Caco-2 (cell line): ENCODE results near the gene SLC19A1. TPM values are rescaled to one million over a fixed set of nuclear protein-coding genes. Genes with fewer than 3 reads are reported as not detected.

Source experiments
- Bru-seq: library from RNA; stranded (reverse); fragments of 400-500 nt; gene quantifications from one replicate; lab custom pipeline; 2021; lab: Mats Ljungman, UMichigan
- BruChase-seq, 2 experiments: library from RNA; stranded (reverse); fragments of 400-500 nt; gene quantifications; one replicate each; lab custom pipeline; 2021; lab: Mats Ljungman, UMichigan
- BruUV-seq: library from RNA; stranded (reverse); fragments of 400-500 nt; replicated peaks from 2 replicates; lab custom pipeline; 2021; lab: Mats Ljungman, UMichigan
- CTCF ChIA-PET: fragments of 300-600 bp; sonication (Branson Sonifier 250); formaldehyde crosslinking; loops from one replicate; lab custom pipeline; 2022; ENCODE audit warnings: antibody characterized with exemption; lab: Charles Lee
- POLR2A ChIA-PET: fragments of 300-600 bp; sonication (Branson Sonifier 250); formaldehyde crosslinking; loops from one replicate; lab custom pipeline; 2022; ENCODE audit warnings: antibody characterized with exemption; lab: Charles Lee
- DNase-seq, 2 experiments: peaks; one replicate each; pipeline versions ENCODE4 v3.0.0 to v3.0.0-alpha.2; 2020 to 2022
- H3K27me3 ChIP-seq: replicated peaks from 2 replicates; pipeline ENCODE4 v1.6.0; 2011; ENCODE audit warnings: low read length; ENCODE audit not compliant: control insufficient read depth, insufficient read depth
- H3K36me3 ChIP-seq: 2 replicates; pipeline ENCODE4 v1.5.1; 2011; ENCODE audit warnings: low read length; ENCODE audit not compliant: control insufficient read depth, insufficient read depth
- H3K4me1 ChIP-seq: fragments of 250-450 bp; sonication (Bioruptor Pico); 2 replicates; pipeline ENCODE4 v1.5.1; 2020; ENCODE audit warnings: mild to moderate bottlenecking
- H3K4me3 ChIP-seq: 2 replicates; pipeline ENCODE4 v1.5.1; 2011; ENCODE audit warnings: low read depth, mild to moderate bottlenecking, control low read depth, low read length
- H3K9me3 ChIP-seq: fragments of 250-450 bp; sonication (Bioruptor Pico); 2 replicates; pipeline ENCODE4 v1.5.1; 2020; ENCODE audit warnings: mild to moderate bottlenecking, moderate library complexity
- H3K27ac Mint-ChIP-seq: one replicate; pipeline ENCODE4 v1.8.0; 2022; ENCODE audit warnings: mixed read lengths; ENCODE audit not compliant: unreplicated experiment
- H3K27me3 Mint-ChIP-seq: one replicate; pipeline ENCODE4 v1.8.0; 2022; ENCODE audit warnings: mixed read lengths; ENCODE audit not compliant: insufficient read depth, unreplicated experiment
- H3K36me3 Mint-ChIP-seq: one replicate; pipeline ENCODE4 v1.8.0; 2022; ENCODE audit warnings: mild to moderate bottlenecking, mixed read lengths; ENCODE audit not compliant: insufficient read depth, unreplicated experiment
- H3K4me1 Mint-ChIP-seq: one replicate; pipeline ENCODE4 v1.8.0; 2022; ENCODE audit warnings: low read depth, mixed read lengths; ENCODE audit not compliant: unreplicated experiment
- H3K4me3 Mint-ChIP-seq: one replicate; pipeline ENCODE4 v1.8.0; 2022; ENCODE audit warnings: mild to moderate bottlenecking, moderate library complexity, mixed read lengths; ENCODE audit not compliant: unreplicated experiment
- H3K9me3 Mint-ChIP-seq: one replicate; pipeline ENCODE4 v1.8.0; 2022; ENCODE audit warnings: mixed read lengths; ENCODE audit not compliant: unreplicated experiment
- CTCF ChIP-seq, 2 experiments: fragments of 200-600 bp in 1 of 2; IDR thresholded peaks; 1 replicate in 1 of 2; 2 replicates in 1 of 2; pipeline versions ENCODE4 v1.5.1 to v1.8.0; 2011 to 2022; ENCODE audit warnings: antibody characterized with exemption in 1 of 2, control low read depth in 1 of 2, inconsistent platforms in 1 of 2, low read depth in 1 of 2, low read length in 1 of 2, mild to moderate bottlenecking in 1 of 2, moderate library complexity in 1 of 2; ENCODE audit not compliant: insufficient read depth in 1 of 2, severe bottlenecking in 1 of 2, unreplicated experiment in 1 of 2
- intact Hi-C: fragments of 100-400 bp; cut with micrococcal nuclease; formaldehyde crosslinking; loops from one replicate; pipeline ENCODE4 v1.10.0; 2022; ENCODE audit not compliant: unreplicated experiment
- long read RNA-seq: library from polyadenylated mRNA; stranded (forward); transcript quantifications from one replicate; pipeline ENCODE4 v2.0.0, GENCODE V29; 2022
- total RNA-seq: library from RNA; stranded (reverse); gene quantifications from 2 replicates; pipeline ENCODE4 v1.2.3, GENCODE V29; 2022

SLC19A1 gene
- total RNA-seq (45.4 and 47.3 TPM in 2 replicates), Bru-seq, nascent RNA (percentile 52 among the genes with signal in this experiment), BruChase-seq, experiment 1, labeled RNA remaining after a 2-hour chase (percentile 66 among the genes with signal in this experiment), BruChase-seq, experiment 2, labeled RNA remaining after a 6-hour chase (percentile 71 among the genes with signal in this experiment)
- long read RNA-seq, transcript SLC19A1-201 (6 exons, 3,811 nt) = major isoform, 20 of 108 reads
- long read RNA-seq, partial matches to known transcripts = 28 of 108 reads
- long read RNA-seq, other reads (novel, unspliced or antisense) = 59 of 108 reads

GRCh38 chr21:45542242-45542666 is at the start of gene SLC19A1:
TSS of gene SLC19A1 (minus strand) at chr21:45542440. CDS start at chr21:45537959, 4,481 bp downstream.
- H3K9me3 ChIP-seq = no peaks in the 10 kb centered on the region
- BruUV-seq = no TSS peak
- H3K4me1 ChIP-seq = peaks cover 26% of the 10 kb centered on the region
- no peak within 1 kb of the TSS for H3K27ac Mint-ChIP-seq
- H3K36me3 Mint-ChIP-seq = no peaks in the 10 kb centered on the region
- intact Hi-C loops = no loop called here
- H3K27me3 ChIP-seq = no peaks in the 10 kb centered on the region
- peak within 1 kb of the TSS; percentile 69 for H3K4me3 Mint-ChIP-seq
- peak within 1 kb of the TSS; percentile 40 for H3K4me3 ChIP-seq
- TF ChIP-seq CTCF (IDR thresholded peaks at IDR 0.05; ENCODE audit: insufficient read depth in 1 of 2, low read depth in 1 of 2, low read length in 1 of 2, severe bottlenecking in 1 of 2, unreplicated experiment in 1 of 2) = peak in 1 of 2 experiments; percentile 42
- ChIA-PET POLR2A (no interaction called here), CTCF (no interaction called here)
- H3K4me1 Mint-ChIP-seq = peaks cover 8% of the 10 kb centered on the region
- no peaks in the 10 kb centered on the region for H3K27me3 Mint-ChIP-seq
- H3K36me3 ChIP-seq = no peaks in the 10 kb centered on the region
- H3K9me3 Mint-ChIP-seq = no peaks in the 10 kb centered on the region
- DNase-seq = peak; percentile 49 to 81

GRCh38 chr21:45591619-45592207 is 49.5 kb upstream of the SLC19A1 start:
- BruUV-seq = no TSS peak
- Mint-ChIP-seq H3K4me1 (no peaks in the 10 kb centered on the region), H3K27me3 (peaks cover 11% of the 10 kb centered on the region), H3K4me3 (no peak overlapping the region), H3K36me3 (no peaks in the 10 kb centered on the region), H3K27ac (no peak overlapping the region), H3K9me3 (peaks cover 26% of the 10 kb centered on the region)
- H3K27me3 ChIP-seq = no peaks in the 10 kb centered on the region
- ChIA-PET POLR2A (no interaction called here), CTCF (interaction anchor here (0.7 to 1.0 kb wide), 2 partner anchors 36 to 338 kb away, joined by 3 to 16 read pairs; no protein-coding TSS in a partner anchor)
- no peak overlapping the region for H3K4me3 ChIP-seq
- intact Hi-C loops = no loop called here
- H3K36me3 ChIP-seq = no peaks in the 10 kb centered on the region
- H3K9me3 ChIP-seq = peaks cover 4% of the 10 kb centered on the region; the same call in 1 of the 2 replicates
- no peak for TF ChIP-seq CTCF (IDR thresholded peaks at IDR 0.05; ENCODE audit: insufficient read depth in 1 of 2, low read depth in 1 of 2, low read length in 1 of 2, severe bottlenecking in 1 of 2, unreplicated experiment in 1 of 2)
- no peaks in the 10 kb centered on the region for H3K4me1 ChIP-seq
- DNase-seq = peak in 1 of 2 experiments; percentile 8

- H3K4me1 Mint-ChIP-seq = no peaks in the 10 kb centered on the region
- H3K4me3 Mint-ChIP-seq = no peak overlapping the region
- ChIA-PET POLR2A (no interaction called here), CTCF (no interaction called here)
- Histone ChIP-seq H3K9me3 (peaks cover 12% of the 10 kb centered on the region; the same call in 1 of the 2 replicates), H3K27me3 (no peaks in the 10 kb centered on the region), H3K36me3 (no peaks in the 10 kb centered on the region), H3K4me3 (no peak overlapping the region), H3K4me1 (no peaks in the 10 kb centered on the region)
- TF ChIP-seq CTCF (IDR thresholded peaks at IDR 0.05; ENCODE audit: insufficient read depth in 1 of 2, low read depth in 1 of 2, low read length in 1 of 2, severe bottlenecking in 1 of 2, unreplicated experiment in 1 of 2) = no peak
- H3K36me3 Mint-ChIP-seq = no peaks in the 10 kb centered on the region
- H3K27me3 Mint-ChIP-seq = peaks cover 11% of the 10 kb centered on the region
- BruUV-seq = no TSS peak
- H3K9me3 Mint-ChIP-seq = peaks cover 34% of the 10 kb centered on the region
- peak in 1 of 2 experiments; percentile 12 for DNase-seq
- H3K27ac Mint-ChIP-seq = no peak overlapping the region
- intact Hi-C loops = no loop called here
Measured at GRCh38 chr21:45590726-45591618, 48.7 kb upstream of the SLC19A1 start.
